GM21423 (cell line): Measurements from ENCODE around the gene EIF4G3.
A peak's percentile ranks its signal among the peaks of the same experiment; 100 is the strongest.
"Not testable (repeated sequence)": the region's sequence is repeated elsewhere in the genome, so short reads cannot be mapped to it uniquely, and the experiment has no call there.

Experiments used
- ATAC-seq: cut with Tn5 transposase; IDR thresholded peaks from one replicate; pipeline ENCODE4 v1.9.1; 2021; ENCODE audit warnings: mild to moderate bottlenecking, moderate library complexity; ENCODE audit not compliant: unreplicated experiment

Gene EIF4G3

GRCh38 chr1:21189421-21189820 lies 12.7 kb upstream of the EIF4G3 start:
- ATAC-seq, result no peak

GRCh38 chr1:21188235-21188634 lies 11.5 kb upstream of the EIF4G3 start:
- no peak for ATAC-seq

GRCh38 chr1:21185221-21185731 lies 8.6 kb upstream of the EIF4G3 start:
- ATAC-seq, result no peak

- no peak for ATAC-seq
Measured at GRCh38 chr1:21184276-21184675, 7.6 kb upstream of the EIF4G3 start.

- ATAC-seq, result no peak
Measured at GRCh38 chr1:21182181-21182731, 5.6 kb upstream of the EIF4G3 start.

- not testable (repeated sequence) for ATAC-seq
Measured at GRCh38 chr1:21178271-21178670, 1.6 kb upstream of the EIF4G3 start.

- ATAC-seq, result peak; percentile 10
Measured at GRCh38 chr1:21175670-21176581, 771 bp downstream of the EIF4G3 start.

GRCh38 chr1:21175324-21175669 lies 1.4 kb downstream of the EIF4G3 start:
- no peak for ATAC-seq

- ATAC-seq, result no peak
Measured at GRCh38 chr1:21174654-21175323, 1.9 kb downstream of the EIF4G3 start.

GRCh38 chr1:21174230-21174629 lies 2.5 kb downstream of the EIF4G3 start:
- ATAC-seq, result no peak

GRCh38 chr1:21173096-21173495 lies 3.6 kb downstream of the EIF4G3 start:
- not testable (repeated sequence) for ATAC-seq

- ATAC-seq, result not testable (repeated sequence)
Measured at GRCh38 chr1:21170837-21171236, 5.9 kb downstream of the EIF4G3 start.

- ATAC-seq, result no peak
Measured at GRCh38 chr1:21168444-21168843, 8.3 kb downstream of the EIF4G3 start.

- no peak for ATAC-seq
Measured at GRCh38 chr1:21165646-21166045, 11.1 kb downstream of the EIF4G3 start.

- no peak for ATAC-seq
Measured at GRCh38 chr1:21165076-21165475, 11.6 kb downstream of the EIF4G3 start.

GRCh38 chr1:21164266-21164665 lies 12.4 kb downstream of the EIF4G3 start:
- no peak for ATAC-seq

- ATAC-seq, result no peak
Measured at GRCh38 chr1:21162740-21163464, 13.8 kb downstream of the EIF4G3 start.

GRCh38 chr1:21161842-21162241 lies 14.9 kb downstream of the EIF4G3 start:
- no peak for ATAC-seq

GRCh38 chr1:21160263-21160796 lies 16.4 kb downstream of the EIF4G3 start:
- ATAC-seq, result no peak

- ATAC-seq, result no peak
Measured at GRCh38 chr1:21157868-21158267, 18.8 kb downstream of the EIF4G3 start.

- no peak for ATAC-seq
Measured at GRCh38 chr1:21157054-21157453, 19.6 kb downstream of the EIF4G3 start.
